HPDE6-E6E7 (cell line): ENCODE results near the gene IL17RA.
"Not testable (repeated sequence)": the region's sequence is repeated elsewhere in the genome, so short reads cannot be mapped to it uniquely, and the experiment has no call there.

ENCODE experiments used
- DNase-seq: peaks from one replicate; pipeline ENCODE4 v3.0.0; 2011; ENCODE audit warnings: missing footprints; ENCODE audit errors: extremely low spot score

IL17RA gene

GRCh38 chr22:17120711-17121232, 36.0 kb downstream of the IL17RA start:
- DNase-seq = no peak

- peak; percentile 12 for DNase-seq
Observed at GRCh38 chr22:17121233-17122195, 36.7 kb downstream of the IL17RA start, which contains the start of gene TMEM121B. Gene TMEM121B (minus strand): TSS chr22:17121360. CDS start chr22:17121127, 233 bp downstream.

- no peak for DNase-seq
Observed at GRCh38 chr22:17130199-17130598, 45.4 kb downstream of the IL17RA start.

- no peak for DNase-seq
Observed at GRCh38 chr22:17131686-17132085, 46.9 kb downstream of the IL17RA start.

GRCh38 chr22:17132112-17132511, 47.3 kb downstream of the IL17RA start:
- DNase-seq = no peak

GRCh38 chr22:17133137-17133536, 48.3 kb downstream of the IL17RA start:
- DNase-seq = no peak

- DNase-seq = no peak
Observed at GRCh38 chr22:17135153-17135760, 50.5 kb downstream of the IL17RA start.

- no peak for DNase-seq
Observed at GRCh38 chr22:17137170-17137569, 52.4 kb downstream of the IL17RA start.

- DNase-seq = no peak
Observed at GRCh38 chr22:17137861-17138425, 53.1 kb downstream of the IL17RA start.

- DNase-seq = no peak
Observed at GRCh38 chr22:17138513-17138912, 53.7 kb downstream of the IL17RA start.

GRCh38 chr22:17140022-17140421, 55.2 kb downstream of the IL17RA start:
- DNase-seq = no peak

GRCh38 chr22:17140826-17141766, 56.3 kb downstream of the IL17RA start:
- no peak for DNase-seq

GRCh38 chr22:17143101-17143500, 58.3 kb downstream of the IL17RA start:
- no peak for DNase-seq

- no peak for DNase-seq
Observed at GRCh38 chr22:17143826-17144225, 59.0 kb downstream of the IL17RA start.

- no peak for DNase-seq
Observed at GRCh38 chr22:17145021-17145680, 60.4 kb downstream of the IL17RA start.

GRCh38 chr22:17147458-17147857, 62.7 kb downstream of the IL17RA start:
- not testable (repeated sequence) for DNase-seq

GRCh38 chr22:17149076-17149815, 64.4 kb downstream of the IL17RA start:
- no peak for DNase-seq

- no peak for DNase-seq
Observed at GRCh38 chr22:17152340-17152739, 67.5 kb downstream of the IL17RA start.

- no peak for DNase-seq
Observed at GRCh38 chr22:17152971-17153370, 68.2 kb downstream of the IL17RA start.

GRCh38 chr22:17155941-17156340, 71.1 kb downstream of the IL17RA start:
- no peak for DNase-seq
